GM23338 (cell line): Measurements from ENCODE around the gene RBM38. TPM values are rescaled to one million over a fixed set of nuclear protein-coding genes. Genes with fewer than 3 reads are reported as not detected.
A peak's percentile ranks its signal among the peaks of the same experiment; 100 is the strongest.

ENCODE experiments used
- ATAC-seq: fragments of 200-7000 bp; cut with Tn5 transposase; 3 replicates; pipeline ENCODE4 v1.9.1; 2020
- DNase-seq: peaks from one replicate; pipeline ENCODE4 v3.0.0-alpha.2; 2015; ENCODE audit warnings: low spot score
- H2AFZ ChIP-seq: fragments of 200-600 bp; sonication (generic); 2 replicates; pipeline ENCODE4 v1.8.0; 2016; ENCODE audit warnings: antibody characterized with exemption, mild to moderate bottlenecking, moderate library complexity
- H3F3A ChIP-seq: fragments of 200-600 bp; sonication (generic); replicated peaks from 2 replicates; pipeline ENCODE4 v1.8.0; 2017; ENCODE audit warnings: antibody characterized with exemption, mixed run types, low read depth
- H3K27ac ChIP-seq: fragments of 200-600 bp; sonication (generic); 2 replicates; pipeline ENCODE4 v1.6.1; 2016; ENCODE audit warnings: low read depth
- H3K27me3 ChIP-seq: fragments of 200-600 bp; sonication (generic); 2 replicates; pipeline ENCODE4 v1.8.0; 2016; ENCODE audit warnings: mild to moderate bottlenecking, mixed run types, moderate library complexity; ENCODE audit not compliant: insufficient read depth
- H3K36me3 ChIP-seq: fragments of 200-600 bp; sonication (generic); 2 replicates; pipeline ENCODE4 v1.8.0; 2016; ENCODE audit warnings: mild to moderate bottlenecking; ENCODE audit not compliant: insufficient read depth
- H3K4me1 ChIP-seq: fragments of 200-600 bp; sonication (generic); 2 replicates; pipeline ENCODE4 v1.8.0; 2016; ENCODE audit warnings: mild to moderate bottlenecking, moderate library complexity; ENCODE audit not compliant: insufficient read depth
- H3K4me2 ChIP-seq: fragments of 200-600 bp; sonication (generic); 2 replicates; pipeline ENCODE4 v1.7.1; 2017; ENCODE audit warnings: mixed run types
- H3K4me3 ChIP-seq: fragments of 200-600 bp; sonication (generic); 2 replicates; pipeline ENCODE4 v1.6.1; 2016; ENCODE audit warnings: mixed run types
- H3K79me2 ChIP-seq: fragments of 200-600 bp; sonication (generic); replicated peaks from 2 replicates; pipeline ENCODE4 v1.8.0; 2017; ENCODE audit warnings: mild to moderate bottlenecking; ENCODE audit not compliant: insufficient read depth
- H3K9me2 ChIP-seq: fragments of 200-600 bp; sonication (generic); 2 replicates; pipeline ENCODE4 v1.8.0; 2017; ENCODE audit not compliant: insufficient read depth
- H4K20me1 ChIP-seq: fragments of 200-600 bp; sonication (generic); replicated peaks from 2 replicates; pipeline ENCODE4 v1.8.0; 2017; ENCODE audit warnings: mild to moderate bottlenecking; ENCODE audit not compliant: insufficient read depth
- H3K27ac Mint-ChIP-seq: 2 replicates; pipeline ENCODE4 v1.8.0; 2020; ENCODE audit warnings: inconsistent platforms, mild to moderate bottlenecking, moderate library complexity, mixed read lengths
- H3K27me3 Mint-ChIP-seq: 3 replicates; pipeline ENCODE4 v1.8.0; 2022; ENCODE audit warnings: low read depth, mild to moderate bottlenecking, moderate library complexity, mixed read lengths, inconsistent platforms; ENCODE audit not compliant: insufficient read depth, poor library complexity
- H3K36me3 Mint-ChIP-seq: 3 replicates; pipeline ENCODE4 v1.8.0; 2021; ENCODE audit warnings: low read depth, mild to moderate bottlenecking, inconsistent platforms, moderate library complexity, mixed read lengths
- H3K4me1 Mint-ChIP-seq: 3 replicates; pipeline ENCODE4 v1.8.0; 2020; ENCODE audit warnings: mild to moderate bottlenecking, inconsistent platforms, mixed read lengths
- H3K4me3 Mint-ChIP-seq: 3 replicates; pipeline ENCODE4 v1.8.0; 2021; ENCODE audit warnings: moderate library complexity, mild to moderate bottlenecking, inconsistent platforms, mixed read lengths
- H3K9me3 Mint-ChIP-seq: 3 replicates; pipeline ENCODE4 v1.8.0; 2020; ENCODE audit warnings: moderate library complexity, mild to moderate bottlenecking, inconsistent platforms, mixed read lengths
- CREB1 ChIP-seq: fragments of 250-450 bp; sonication (Bioruptor Pico); IDR thresholded peaks from 2 replicates; pipeline ENCODE4 v1.5.0; 2020; ENCODE audit warnings: low read depth, mild to moderate bottlenecking, moderate library complexity
- EZH2 ChIP-seq: fragments of 200-600 bp; sonication (generic); IDR thresholded peaks from one replicate; pipeline ENCODE4 v1.8.0; 2017; ENCODE audit warnings: antibody characterized with exemption, mild to moderate bottlenecking, low read depth; ENCODE audit not compliant: unreplicated experiment
- EZH2phosphoT487 ChIP-seq: fragments of 200-600 bp; sonication (generic); IDR thresholded peaks from one replicate; pipeline ENCODE4 v1.8.1; 2018; ENCODE audit warnings: antibody characterized with exemption; ENCODE audit not compliant: unreplicated experiment
- JUNB ChIP-seq: IDR thresholded peaks from one replicate; pipeline ENCODE4 v1.6.1; 2016; ENCODE audit warnings: antibody characterized with exemption; ENCODE audit not compliant: unreplicated experiment
- POLR2AphosphoS5 ChIP-seq: IDR thresholded peaks from 2 replicates; pipeline ENCODE4 v1.6.1; 2016; ENCODE audit warnings: antibody characterized with exemption, low read depth
- STAT1 ChIP-seq: IDR thresholded peaks from one replicate; pipeline ENCODE4 v1.6.1; 2016; ENCODE audit warnings: antibody characterized with exemption; ENCODE audit not compliant: unreplicated experiment
- polyA plus RNA-seq: library from polyadenylated mRNA; unstranded; fragments of >200 nt; fragmentation: Nextera tagmentation; extraction: Ambion mirVana; gene quantifications from 2 replicates; pipeline ENCODE4 v1.2.1, GENCODE V29; 2016
- total RNA-seq: library from RNA; depleted of rRNA; stranded (reverse); fragments of >200 nt; shearing (Covaris generic); gene quantifications from 2 replicates; pipeline ENCODE4 v1.2.3, GENCODE V29; 2014
- TF ChIP-seq, protein P1 (sequence below): fragments of 250-450 bp; sonication (Bioruptor Pico); IDR thresholded peaks from 2 replicates; pipeline ENCODE4 v1.5.0; 2020; ENCODE audit warnings: mild to moderate bottlenecking, moderate library complexity
- TF ChIP-seq, protein P2 (sequence below), 2 experiments: fragments of 200-600 bp in 1 of 2; sonication (generic) in 1 of 2; conservative IDR thresholded peaks; 2 replicates each; pipeline versions ENCODE4 v1.5.1 to v1.6.1; 2016 to 2017; ENCODE audit warnings: antibody characterized with exemption in 2 of 2, low read depth in 2 of 2, mild to moderate bottlenecking in 2 of 2, moderate library complexity in 1 of 2

The RBM38 gene
- total and polyA plus RNA-seq, 2 experiments from 2014 or later = 22.9 to 80.5 TPM

DNA sequence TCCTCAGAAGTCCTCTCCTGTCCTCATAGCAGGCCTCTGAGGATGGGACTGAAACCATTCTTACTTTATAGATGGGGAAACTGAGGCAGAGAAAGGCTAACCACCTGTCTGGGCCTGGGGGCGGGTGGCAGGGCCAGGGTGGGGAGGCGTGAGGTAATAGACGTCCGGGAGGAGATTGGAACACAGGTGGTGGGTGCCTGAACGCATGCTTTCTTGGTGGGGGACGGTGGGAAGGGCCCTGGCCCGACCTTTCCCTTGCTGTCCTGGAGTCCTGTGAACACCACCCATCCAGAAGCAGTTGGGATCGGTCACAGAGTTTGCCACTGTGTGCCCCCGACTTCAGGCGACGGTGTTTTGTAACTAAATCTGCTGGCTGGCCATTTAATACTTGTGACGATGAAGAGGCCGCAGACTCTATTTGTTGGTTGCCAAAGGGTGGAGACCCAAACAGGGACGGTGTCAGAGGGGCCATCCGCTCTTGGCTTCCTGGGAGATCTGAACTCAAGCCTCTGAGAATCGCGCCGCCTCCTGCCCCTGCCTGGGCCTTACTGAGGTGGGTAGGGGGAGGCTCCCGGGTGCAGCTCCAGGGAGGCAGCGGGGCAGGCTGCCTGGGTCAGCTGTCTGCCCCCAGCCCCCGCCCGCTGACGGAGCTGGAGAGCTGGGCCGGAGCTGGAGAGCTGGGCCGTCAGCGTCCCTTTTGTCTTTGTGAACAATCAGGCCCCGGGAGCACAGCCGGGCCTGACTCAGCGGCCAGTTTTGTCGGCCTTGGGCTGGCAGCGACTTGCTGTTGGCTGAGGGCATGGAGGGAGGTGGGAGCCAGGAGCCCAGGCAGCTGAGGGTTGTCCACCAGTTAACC is 4.1 kb downstream of the RBM38 start:
- no peak for DNase-seq
- ATAC-seq = peak; percentile 59
- Histone ChIP-seq H3K4me3 (no peak overlapping the region), H4K20me1 (peaks cover 23% of the 10 kb centered on the region), H3K27ac (0 out of 2 replicates have a peak overlapping the region, but pooled peaks have one; percentile 14), H3K4me1 (no peaks in the 10 kb centered on the region; the same call in 1 of the 2 replicates), H3K27me3 (no peaks in the 10 kb centered on the region), H3F3A (no peaks in the 10 kb centered on the region), H3K79me2 (peaks cover 78% of the 10 kb centered on the region), H3K4me2 (peak overlapping the region; percentile 38; the same call in 1 of the 2 replicates), H3K36me3 (peaks cover 7% of the 10 kb centered on the region; the same call in 1 of the 2 replicates), H2AFZ (no peak overlapping the region), H3K9me2 (no peaks in the 10 kb centered on the region)
- 0 out of 3 replicates have a peak overlapping the region, but pooled peaks have one; percentile 16 for H3K4me3 Mint-ChIP-seq
- H3K27ac Mint-ChIP-seq = peak overlapping the region; percentile 94
- peaks cover 13% of the 10 kb centered on the region for H3K27me3 Mint-ChIP-seq
- peaks cover 60% of the 10 kb centered on the region for H3K36me3 Mint-ChIP-seq
- no peaks in the 10 kb centered on the region for H3K9me3 Mint-ChIP-seq
- TF ChIP-seq, protein P1, sequence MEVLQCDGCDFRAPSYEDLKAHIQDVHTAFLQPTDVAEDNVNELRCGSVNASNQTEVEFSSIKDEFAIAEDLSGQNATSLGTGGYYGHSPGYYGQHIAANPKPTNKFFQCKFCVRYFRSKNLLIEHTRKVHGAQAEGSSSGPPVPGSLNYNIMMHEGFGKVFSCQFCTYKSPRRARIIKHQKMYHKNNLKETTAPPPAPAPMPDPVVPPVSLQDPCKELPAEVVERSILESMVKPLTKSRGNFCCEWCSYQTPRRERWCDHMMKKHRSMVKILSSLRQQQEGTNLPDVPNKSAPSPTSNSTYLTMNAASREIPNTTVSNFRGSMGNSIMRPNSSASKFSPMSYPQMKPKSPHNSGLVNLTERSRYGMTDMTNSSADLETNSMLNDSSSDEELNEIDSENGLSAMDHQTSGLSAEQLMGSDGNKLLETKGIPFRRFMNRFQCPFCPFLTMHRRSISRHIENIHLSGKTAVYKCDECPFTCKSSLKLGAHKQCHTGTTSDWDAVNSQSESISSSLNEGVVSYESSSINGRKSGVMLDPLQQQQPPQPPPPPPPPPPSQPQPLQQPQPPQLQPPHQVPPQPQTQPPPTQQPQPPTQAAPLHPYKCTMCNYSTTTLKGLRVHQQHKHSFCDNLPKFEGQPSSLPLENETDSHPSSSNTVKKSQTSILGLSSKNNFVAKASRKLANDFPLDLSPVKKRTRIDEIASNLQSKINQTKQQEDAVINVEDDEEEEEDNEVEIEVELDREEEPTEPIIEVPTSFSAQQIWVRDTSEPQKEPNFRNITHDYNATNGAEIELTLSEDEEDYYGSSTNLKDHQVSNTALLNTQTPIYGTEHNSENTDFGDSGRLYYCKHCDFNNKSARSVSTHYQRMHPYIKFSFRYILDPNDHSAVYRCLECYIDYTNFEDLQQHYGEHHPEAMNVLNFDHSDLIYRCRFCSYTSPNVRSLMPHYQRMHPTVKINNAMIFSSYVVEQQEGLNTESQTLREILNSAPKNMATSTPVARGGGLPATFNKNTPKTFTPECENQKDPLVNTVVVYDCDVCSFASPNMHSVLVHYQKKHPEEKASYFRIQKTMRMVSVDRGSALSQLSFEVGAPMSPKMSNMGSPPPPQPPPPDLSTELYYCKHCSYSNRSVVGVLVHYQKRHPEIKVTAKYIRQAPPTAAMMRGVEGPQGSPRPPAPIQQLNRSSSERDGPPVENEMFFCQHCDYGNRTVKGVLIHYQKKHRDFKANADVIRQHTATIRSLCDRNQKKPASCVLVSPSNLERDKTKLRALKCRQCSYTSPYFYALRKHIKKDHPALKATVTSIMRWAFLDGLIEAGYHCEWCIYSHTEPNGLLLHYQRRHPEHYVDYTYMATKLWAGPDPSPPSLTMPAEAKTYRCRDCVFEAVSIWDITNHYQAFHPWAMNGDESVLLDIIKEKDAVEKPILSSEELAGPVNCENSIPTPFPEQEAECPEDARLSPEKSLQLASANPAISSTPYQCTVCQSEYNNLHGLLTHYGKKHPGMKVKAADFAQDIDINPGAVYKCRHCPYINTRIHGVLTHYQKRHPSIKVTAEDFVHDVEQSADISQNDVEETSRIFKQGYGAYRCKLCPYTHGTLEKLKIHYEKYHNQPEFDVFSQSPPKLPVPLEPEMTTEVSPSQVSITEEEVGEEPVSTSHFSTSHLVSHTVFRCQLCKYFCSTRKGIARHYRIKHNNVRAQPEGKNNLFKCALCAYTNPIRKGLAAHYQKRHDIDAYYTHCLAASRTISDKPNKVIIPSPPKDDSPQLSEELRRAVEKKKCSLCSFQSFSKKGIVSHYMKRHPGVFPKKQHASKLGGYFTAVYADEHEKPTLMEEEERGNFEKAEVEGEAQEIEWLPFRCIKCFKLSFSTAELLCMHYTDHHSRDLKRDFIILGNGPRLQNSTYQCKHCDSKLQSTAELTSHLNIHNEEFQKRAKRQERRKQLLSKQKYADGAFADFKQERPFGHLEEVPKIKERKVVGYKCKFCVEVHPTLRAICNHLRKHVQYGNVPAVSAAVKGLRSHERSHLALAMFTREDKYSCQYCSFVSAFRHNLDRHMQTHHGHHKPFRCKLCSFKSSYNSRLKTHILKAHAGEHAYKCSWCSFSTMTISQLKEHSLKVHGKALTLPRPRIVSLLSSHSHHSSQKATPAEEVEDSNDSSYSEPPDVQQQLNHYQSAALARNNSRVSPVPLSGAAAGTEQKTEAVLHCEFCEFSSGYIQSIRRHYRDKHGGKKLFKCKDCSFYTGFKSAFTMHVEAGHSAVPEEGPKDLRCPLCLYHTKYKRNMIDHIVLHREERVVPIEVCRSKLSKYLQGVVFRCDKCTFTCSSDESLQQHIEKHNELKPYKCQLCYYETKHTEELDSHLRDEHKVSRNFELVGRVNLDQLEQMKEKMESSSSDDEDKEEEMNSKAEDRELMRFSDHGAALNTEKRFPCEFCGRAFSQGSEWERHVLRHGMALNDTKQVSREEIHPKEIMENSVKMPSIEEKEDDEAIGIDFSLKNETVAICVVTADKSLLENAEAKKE (CRISPR knock-in tag) = no peak
- no peak for TF ChIP-seq EZH2phosphoT487
- no peak for TF ChIP-seq POLR2AphosphoS5
- TF ChIP-seq CREB1 (CRISPR knock-in tag) = no peak
- no peak for TF ChIP-seq STAT1
- no peak for TF ChIP-seq EZH2
- TF ChIP-seq, protein P2, sequence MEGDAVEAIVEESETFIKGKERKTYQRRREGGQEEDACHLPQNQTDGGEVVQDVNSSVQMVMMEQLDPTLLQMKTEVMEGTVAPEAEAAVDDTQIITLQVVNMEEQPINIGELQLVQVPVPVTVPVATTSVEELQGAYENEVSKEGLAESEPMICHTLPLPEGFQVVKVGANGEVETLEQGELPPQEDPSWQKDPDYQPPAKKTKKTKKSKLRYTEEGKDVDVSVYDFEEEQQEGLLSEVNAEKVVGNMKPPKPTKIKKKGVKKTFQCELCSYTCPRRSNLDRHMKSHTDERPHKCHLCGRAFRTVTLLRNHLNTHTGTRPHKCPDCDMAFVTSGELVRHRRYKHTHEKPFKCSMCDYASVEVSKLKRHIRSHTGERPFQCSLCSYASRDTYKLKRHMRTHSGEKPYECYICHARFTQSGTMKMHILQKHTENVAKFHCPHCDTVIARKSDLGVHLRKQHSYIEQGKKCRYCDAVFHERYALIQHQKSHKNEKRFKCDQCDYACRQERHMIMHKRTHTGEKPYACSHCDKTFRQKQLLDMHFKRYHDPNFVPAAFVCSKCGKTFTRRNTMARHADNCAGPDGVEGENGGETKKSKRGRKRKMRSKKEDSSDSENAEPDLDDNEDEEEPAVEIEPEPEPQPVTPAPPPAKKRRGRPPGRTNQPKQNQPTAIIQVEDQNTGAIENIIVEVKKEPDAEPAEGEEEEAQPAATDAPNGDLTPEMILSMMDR (conservative IDR thresholded peaks at IDR 0.05; ENCODE audit: low read depth in 2 of 2) = no peak
- no peak for TF ChIP-seq JUNB
- peaks cover 42% of the 10 kb centered on the region for H3K4me1 Mint-ChIP-seq
